B cell (primary cell): ENCODE data around the gene NAA10.

Source experiments
- EZH2 ChIP-seq: IDR thresholded peaks from 2 replicates; pipeline ENCODE4 v1.6.1; 2012; ENCODE audit warnings: borderline replicate concordance, low read depth, mild to moderate bottlenecking, moderate library complexity, low read length; ENCODE audit not compliant: insufficient read depth, poor library complexity, severe bottlenecking
- TF ChIP-seq, protein P1 (sequence below): fragments of 200-600 bp; IDR thresholded peaks from one replicate; pipeline ENCODE4 v1.8.0; 2022; ENCODE audit warnings: antibody characterized with exemption, mild to moderate bottlenecking

DNA sequence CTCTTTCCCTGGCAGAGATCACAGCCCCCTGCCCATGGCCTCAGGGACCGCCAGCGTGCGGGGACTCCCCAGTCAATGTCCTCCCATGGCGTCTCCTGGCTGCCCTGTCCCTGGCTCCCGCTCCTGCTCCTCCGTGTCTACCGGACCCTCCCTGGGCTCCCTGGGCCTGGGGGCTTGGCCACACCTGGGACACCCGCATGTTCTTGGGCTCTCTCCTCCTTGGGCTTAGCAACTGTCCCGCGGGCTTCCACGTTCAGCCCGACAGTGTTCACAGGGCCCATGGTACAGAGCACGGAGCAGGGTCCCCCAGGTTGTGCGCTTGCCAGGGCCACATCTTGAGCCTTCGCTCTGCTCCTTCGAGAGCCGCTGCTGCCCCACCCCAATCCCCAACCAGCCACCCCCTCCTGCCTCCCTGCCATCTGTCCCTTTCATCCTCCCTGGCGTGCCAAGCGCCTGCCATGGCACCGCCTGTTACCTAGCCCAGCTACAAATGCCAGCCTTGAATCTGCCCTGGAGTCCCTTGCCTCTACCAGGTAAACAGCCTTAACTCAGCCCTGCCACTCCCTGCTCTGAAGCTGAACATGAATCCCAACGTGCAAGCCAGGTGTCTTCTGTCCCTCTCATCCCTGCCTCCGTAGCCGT, 26.5 kb downstream of the NAA10 start:
- TF ChIP-seq, protein P1, sequence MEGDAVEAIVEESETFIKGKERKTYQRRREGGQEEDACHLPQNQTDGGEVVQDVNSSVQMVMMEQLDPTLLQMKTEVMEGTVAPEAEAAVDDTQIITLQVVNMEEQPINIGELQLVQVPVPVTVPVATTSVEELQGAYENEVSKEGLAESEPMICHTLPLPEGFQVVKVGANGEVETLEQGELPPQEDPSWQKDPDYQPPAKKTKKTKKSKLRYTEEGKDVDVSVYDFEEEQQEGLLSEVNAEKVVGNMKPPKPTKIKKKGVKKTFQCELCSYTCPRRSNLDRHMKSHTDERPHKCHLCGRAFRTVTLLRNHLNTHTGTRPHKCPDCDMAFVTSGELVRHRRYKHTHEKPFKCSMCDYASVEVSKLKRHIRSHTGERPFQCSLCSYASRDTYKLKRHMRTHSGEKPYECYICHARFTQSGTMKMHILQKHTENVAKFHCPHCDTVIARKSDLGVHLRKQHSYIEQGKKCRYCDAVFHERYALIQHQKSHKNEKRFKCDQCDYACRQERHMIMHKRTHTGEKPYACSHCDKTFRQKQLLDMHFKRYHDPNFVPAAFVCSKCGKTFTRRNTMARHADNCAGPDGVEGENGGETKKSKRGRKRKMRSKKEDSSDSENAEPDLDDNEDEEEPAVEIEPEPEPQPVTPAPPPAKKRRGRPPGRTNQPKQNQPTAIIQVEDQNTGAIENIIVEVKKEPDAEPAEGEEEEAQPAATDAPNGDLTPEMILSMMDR = no peak
- TF ChIP-seq EZH2 = no peak
